OCI-LY1 (cell line): Measurements from ENCODE around the gene NUCB2.
"Not testable (repeated sequence)": the region's sequence is repeated elsewhere in the genome, so short reads cannot be mapped to it uniquely, and the experiment has no call there.

Source experiments
- H2AFZ ChIP-seq: fragments of 200-600 bp; sonication (generic), shearing (Covaris generic); 2 replicates; pipeline ENCODE4 v1.6.0; 2014; ENCODE audit warnings: antibody characterized with exemption, mild to moderate bottlenecking, low read length
- H3F3A ChIP-seq: fragments of 200-600 bp; sonication (generic), shearing (Covaris generic); 2 replicates; pipeline ENCODE4 v1.6.0; 2014; ENCODE audit warnings: mild to moderate bottlenecking, antibody characterized with exemption, low read length, moderate library complexity; ENCODE audit not compliant: insufficient read depth
- H3K27ac ChIP-seq: fragments of 200-600 bp; sonication (generic); 2 replicates; pipeline ENCODE4 v1.5.1; 2014; ENCODE audit warnings: low read length, mixed run types, mild to moderate bottlenecking, low read depth; ENCODE audit not compliant: poor library complexity, severe bottlenecking
- H3K27me3 ChIP-seq: fragments of 200-600 bp; sonication (generic); 2 replicates; pipeline ENCODE4 v1.6.0; 2014; ENCODE audit warnings: antibody characterized with exemption, mild to moderate bottlenecking, low read length, moderate library complexity; ENCODE audit not compliant: insufficient read depth
- H3K36me3 ChIP-seq: fragments of 200-600 bp; sonication (generic); 2 replicates; pipeline ENCODE4 v1.6.1; 2014; ENCODE audit warnings: mild to moderate bottlenecking, antibody characterized with exemption, low read length, moderate library complexity, mixed read lengths; ENCODE audit not compliant: insufficient read depth
- H3K4me1 ChIP-seq: fragments of 200-600 bp; sonication (generic); 2 replicates; pipeline ENCODE4 v1.5.1; 2014; ENCODE audit warnings: mild to moderate bottlenecking, low read length, moderate library complexity; ENCODE audit not compliant: insufficient read depth, severe bottlenecking
- H3K4me2 ChIP-seq: fragments of 200-600 bp; sonication (generic), shearing (Covaris generic); 2 replicates; pipeline ENCODE4 v1.6.1; 2014; ENCODE audit warnings: low read length
- H3K4me3 ChIP-seq: fragments of 200-600 bp; sonication (generic); 2 replicates; pipeline ENCODE4 v1.5.1; 2014; ENCODE audit warnings: low read length, low read depth, mild to moderate bottlenecking, mixed read lengths; ENCODE audit not compliant: poor library complexity, severe bottlenecking
- H3K79me2 ChIP-seq: fragments of 200-600 bp; shearing (Covaris generic); 2 replicates; pipeline ENCODE4 v1.6.1; 2016; ENCODE audit warnings: mixed run types, low read length, mixed read lengths; ENCODE audit not compliant: insufficient read depth
- H3K9ac ChIP-seq: fragments of 200-600 bp; sonication (generic), shearing (Covaris generic); 2 replicates; pipeline ENCODE4 v1.6.1; 2014; ENCODE audit warnings: mild to moderate bottlenecking, low read length, mixed read lengths
- H3K9me2 ChIP-seq: fragments of 200-600 bp; sonication (generic), shearing (Covaris generic); 2 replicates; pipeline ENCODE4 v1.6.1; 2014; ENCODE audit warnings: low read depth, mild to moderate bottlenecking, low read length, mixed read lengths
- H3K9me3 ChIP-seq: fragments of 200-600 bp; shearing (Covaris generic); 2 replicates; pipeline ENCODE4 v1.6.1; 2014; ENCODE audit warnings: low read length, mixed read lengths
- H4K20me1 ChIP-seq: fragments of 200-600 bp; sonication (generic), shearing (Covaris generic); 2 replicates; pipeline ENCODE4 v1.6.0; 2016; ENCODE audit warnings: mild to moderate bottlenecking, low read length; ENCODE audit not compliant: insufficient read depth
- EZH2 ChIP-seq: fragments of 200-600 bp; sonication (generic), shearing (Covaris generic); IDR thresholded peaks from 2 replicates; pipeline ENCODE4 v1.8.0; 2017; ENCODE audit warnings: borderline replicate concordance, mixed run types, mild to moderate bottlenecking, antibody characterized with exemption, low read length, moderate library complexity, mixed read lengths
- TF ChIP-seq, protein P1 (sequence below): fragments of 200-600 bp; sonication (generic), shearing (Covaris generic); IDR thresholded peaks from 2 replicates; pipeline ENCODE4 v1.5.1; 2017; ENCODE audit warnings: mild to moderate bottlenecking, antibody characterized with exemption, low read length, moderate library complexity, mixed read lengths

NUCB2 gene

DNA sequence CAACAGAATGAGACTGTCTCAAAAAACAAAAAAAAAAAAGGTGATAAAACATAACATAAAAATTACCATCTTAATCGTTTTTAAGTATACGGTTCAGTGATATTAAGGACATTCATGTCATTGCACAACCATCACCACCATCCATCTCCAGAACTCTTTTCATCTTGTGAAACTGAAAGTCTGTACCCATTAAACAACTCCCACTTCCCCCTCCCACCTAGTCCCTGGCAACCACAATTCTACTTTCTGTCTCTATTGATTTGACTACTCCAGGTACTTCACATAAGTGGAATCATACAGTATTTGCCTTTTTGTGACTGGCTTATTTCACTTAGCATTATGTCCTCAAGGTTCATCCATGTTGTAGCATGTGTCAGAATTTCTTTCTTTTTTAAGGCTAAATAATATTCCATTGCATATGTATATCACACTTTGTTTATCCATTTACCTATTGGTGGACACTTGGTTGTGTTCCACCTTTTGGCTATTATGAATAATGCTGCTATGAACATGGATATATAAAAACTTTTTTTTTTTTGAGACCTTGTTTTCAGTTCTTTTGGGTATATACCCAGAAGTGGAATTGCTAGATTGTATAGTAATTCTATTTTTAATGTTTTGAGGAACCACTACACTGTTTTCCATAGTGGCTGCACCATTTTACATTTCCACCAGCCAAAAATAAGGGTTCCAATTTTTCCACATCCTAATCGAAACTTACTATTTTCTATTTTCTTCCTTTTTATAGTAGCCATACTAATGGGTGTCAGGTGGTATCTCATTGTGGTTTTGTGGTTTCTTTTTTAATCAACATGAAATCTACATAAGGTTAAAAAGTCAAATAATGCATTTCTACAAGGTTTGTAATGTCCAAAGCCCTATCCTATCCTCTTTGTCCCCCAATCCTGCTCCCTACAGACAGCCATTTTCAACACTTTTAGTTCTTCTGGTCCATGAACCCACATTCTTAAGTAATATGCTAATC lies 45.4 kb upstream of the NUCB2 start:
- H3K4me3 ChIP-seq: no peak overlapping the region

DNA sequence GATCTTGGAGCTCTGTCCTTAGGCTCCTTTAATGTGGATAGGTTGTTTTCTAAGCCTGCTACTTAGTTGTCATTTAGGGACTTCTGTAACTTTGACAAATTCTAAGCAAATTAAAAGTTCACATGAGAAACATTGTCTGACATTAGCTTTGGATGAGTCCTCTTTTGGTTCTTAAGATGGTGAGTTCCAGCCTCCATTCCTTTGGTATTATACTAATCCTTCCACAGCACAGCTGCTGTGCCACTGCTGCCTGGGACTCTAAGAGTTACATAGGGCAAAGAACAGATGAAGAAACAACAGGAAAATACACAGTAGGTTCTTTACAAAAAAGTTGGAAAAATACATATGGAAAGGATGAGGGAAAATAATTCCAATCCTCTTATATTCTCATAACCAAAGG lies 43.4 kb upstream of the NUCB2 start:
- H3K9ac ChIP-seq: no peak overlapping the region
- no peaks in the 10 kb centered on the region for H3K9me2 ChIP-seq
- H3K4me1 ChIP-seq: peaks cover 4% of the 10 kb centered on the region
- H3K4me3 ChIP-seq: no peak overlapping the region
- no peaks in the 10 kb centered on the region for H3K36me3 ChIP-seq
- H3F3A ChIP-seq: no peaks in the 10 kb centered on the region
- H2AFZ ChIP-seq: no peak overlapping the region
- H3K9me3 ChIP-seq: no peaks in the 10 kb centered on the region
- H4K20me1 ChIP-seq: no peaks in the 10 kb centered on the region
- no peak for TF ChIP-seq EZH2
- TF ChIP-seq, protein P1, sequence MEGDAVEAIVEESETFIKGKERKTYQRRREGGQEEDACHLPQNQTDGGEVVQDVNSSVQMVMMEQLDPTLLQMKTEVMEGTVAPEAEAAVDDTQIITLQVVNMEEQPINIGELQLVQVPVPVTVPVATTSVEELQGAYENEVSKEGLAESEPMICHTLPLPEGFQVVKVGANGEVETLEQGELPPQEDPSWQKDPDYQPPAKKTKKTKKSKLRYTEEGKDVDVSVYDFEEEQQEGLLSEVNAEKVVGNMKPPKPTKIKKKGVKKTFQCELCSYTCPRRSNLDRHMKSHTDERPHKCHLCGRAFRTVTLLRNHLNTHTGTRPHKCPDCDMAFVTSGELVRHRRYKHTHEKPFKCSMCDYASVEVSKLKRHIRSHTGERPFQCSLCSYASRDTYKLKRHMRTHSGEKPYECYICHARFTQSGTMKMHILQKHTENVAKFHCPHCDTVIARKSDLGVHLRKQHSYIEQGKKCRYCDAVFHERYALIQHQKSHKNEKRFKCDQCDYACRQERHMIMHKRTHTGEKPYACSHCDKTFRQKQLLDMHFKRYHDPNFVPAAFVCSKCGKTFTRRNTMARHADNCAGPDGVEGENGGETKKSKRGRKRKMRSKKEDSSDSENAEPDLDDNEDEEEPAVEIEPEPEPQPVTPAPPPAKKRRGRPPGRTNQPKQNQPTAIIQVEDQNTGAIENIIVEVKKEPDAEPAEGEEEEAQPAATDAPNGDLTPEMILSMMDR: no peak
- H3K79me2 ChIP-seq: no peaks in the 10 kb centered on the region
- no peak overlapping the region for H3K4me2 ChIP-seq
- H3K27ac ChIP-seq: no peak overlapping the region
- no peaks in the 10 kb centered on the region for H3K27me3 ChIP-seq

More for the DNA sequence above, 45.4 kb upstream of the NUCB2 start:
- Histone ChIP-seq H3K27ac (no peak overlapping the region), H3K4me1 (peaks cover 4% of the 10 kb centered on the region), H3F3A (no peaks in the 10 kb centered on the region), H3K36me3 (no peaks in the 10 kb centered on the region), H2AFZ (no peak overlapping the region), H4K20me1 (no peaks in the 10 kb centered on the region), H3K9me3 (no peaks in the 10 kb centered on the region), H3K9me2 (no peaks in the 10 kb centered on the region), H3K79me2 (no peaks in the 10 kb centered on the region), H3K9ac (no peak overlapping the region), H3K4me2 (no peak overlapping the region), H3K27me3 (no peaks in the 10 kb centered on the region)
- TF ChIP-seq, protein P1: no peak
- no peak for TF ChIP-seq EZH2

GRCh38 chr11:17238377-17238776 lies 38.2 kb upstream of the NUCB2 start:
- no peak for TF ChIP-seq EZH2
- TF ChIP-seq, protein P1: no peak
- no peaks in the 10 kb centered on the region for H3K4me1 ChIP-seq
- no peak overlapping the region for H3K4me2 ChIP-seq
- H3F3A ChIP-seq: no peaks in the 10 kb centered on the region
- H3K9me2 ChIP-seq: no peaks in the 10 kb centered on the region
- H2AFZ ChIP-seq: no peak overlapping the region
- H3K36me3 ChIP-seq: no peaks in the 10 kb centered on the region
- no peaks in the 10 kb centered on the region for H4K20me1 ChIP-seq
- H3K9me3 ChIP-seq: no peaks in the 10 kb centered on the region
- H3K4me3 ChIP-seq: no peak overlapping the region
- no peak overlapping the region for H3K9ac ChIP-seq
- 0 out of 2 replicates have a peak, but pooled peaks cover 6% of the 10 kb centered on the region for H3K27me3 ChIP-seq
- H3K79me2 ChIP-seq: no peaks in the 10 kb centered on the region
- H3K27ac ChIP-seq: no peak overlapping the region

GRCh38 chr11:17239927-17240326 lies 36.6 kb upstream of the NUCB2 start:
- not testable (repeated sequence) for H3K4me1 ChIP-seq, H3K4me3 ChIP-seq, H3K4me2 ChIP-seq, H3K9me2 ChIP-seq, H2AFZ ChIP-seq, H3K79me2 ChIP-seq, H3K9me3 ChIP-seq, H3K36me3 ChIP-seq, H3K27ac ChIP-seq, H4K20me1 ChIP-seq, H3K9ac ChIP-seq, H3F3A ChIP-seq, H3K27me3 ChIP-seq
